ENCODE data around the gene DGKG. TPM values are rescaled to one million over a fixed set of nuclear protein-coding genes. Genes with fewer than 3 reads are reported as not detected.

DGKG gene
- total RNA-seq, 1 donor from 2014 or later = 1.4 TPM

Other genes with a start within 250 kb of the DGKG start
- gene CRYGS, start 182.1 kb upstream of the DGKG start, total RNA-seq = 2.6 TPM
- gene TBCCD1, start 205.1 kb upstream of the DGKG start, total RNA-seq = 6.4 TPM
- 35.3 TPM for gene DNAJB11, start 208.5 kb upstream of the DGKG start, total RNA-seq

All from left lobe of liver (tissue), 1 donor.